ENCODE measurements around the gene PURB. TPM values are rescaled to one million over a fixed set of nuclear protein-coding genes. Genes with fewer than 3 reads are reported as not detected.

The PURB gene
- total RNA-seq, 3 donors from 2014 or later (not counting 1 experiment from before 2014, with no cell fraction given) = 28.5 to 36.0 (median 33.7) TPM

DNA sequence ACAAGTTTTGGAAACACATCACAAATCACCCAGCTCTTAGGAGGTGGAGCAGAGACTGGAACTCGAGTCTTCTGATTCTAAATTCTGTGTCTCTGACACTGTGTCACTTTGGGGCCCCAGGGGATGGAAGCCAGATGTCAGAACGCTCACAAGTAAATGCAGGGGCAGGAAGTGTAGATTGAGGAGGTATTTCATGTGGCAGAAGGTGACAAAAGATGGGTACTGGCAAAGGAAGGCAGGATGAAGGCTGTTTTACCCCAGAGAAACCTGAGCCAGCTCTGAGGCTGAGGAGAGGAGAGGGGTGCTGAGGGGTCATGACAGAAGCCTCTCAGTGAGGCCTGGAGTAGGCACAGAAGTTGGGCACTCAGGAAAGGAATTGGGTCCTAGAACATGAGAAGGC, 6.0 kb upstream of the PURB start:
- intact Hi-C loops (cut with micrococcal nuclease) = no loop called here
- Histone ChIP-seq H3K4me3 (ENCODE audit: low read length) (no peak overlapping the region), H3K4me1 (ENCODE audit: control insufficient read depth, insufficient read depth, low read length) (peaks cover 26% of the 10 kb centered on the region), H3K36me3 (ENCODE audit: control insufficient read depth, insufficient read depth, low read length) (no peaks in the 10 kb centered on the region), H3K27ac (ENCODE audit: low read length) (peak overlapping the region; percentile 70), H3K9me3 (ENCODE audit: control insufficient read depth, insufficient read depth, low read length) (no peaks in the 10 kb centered on the region), H3K27me3 (ENCODE audit: control insufficient read depth, insufficient read depth, low read length) (no peaks in the 10 kb centered on the region)
- H3K27me3 Mint-ChIP-seq (ENCODE audit: low read depth in 2 of 2) = no peaks in the 10 kb centered on the region
- H3K9me3 Mint-ChIP-seq = no peaks in the 10 kb centered on the region
- peak in 1 of 2 donors; percentile 77 for DNase-seq
- no peaks in the 10 kb centered on the region for H3K36me3 Mint-ChIP-seq
- 20% methylated on average over 2 of the region's 2 CpGs for WGBS (ENCODE audit: insufficient coverage)
- peak overlapping the region; percentile 49 for H3K4me3 Mint-ChIP-seq
- H3K4me1 Mint-ChIP-seq = peaks cover 12 to 18% of the 10 kb centered on the region in 2 donors
- TF ChIP-seq, protein P1, sequence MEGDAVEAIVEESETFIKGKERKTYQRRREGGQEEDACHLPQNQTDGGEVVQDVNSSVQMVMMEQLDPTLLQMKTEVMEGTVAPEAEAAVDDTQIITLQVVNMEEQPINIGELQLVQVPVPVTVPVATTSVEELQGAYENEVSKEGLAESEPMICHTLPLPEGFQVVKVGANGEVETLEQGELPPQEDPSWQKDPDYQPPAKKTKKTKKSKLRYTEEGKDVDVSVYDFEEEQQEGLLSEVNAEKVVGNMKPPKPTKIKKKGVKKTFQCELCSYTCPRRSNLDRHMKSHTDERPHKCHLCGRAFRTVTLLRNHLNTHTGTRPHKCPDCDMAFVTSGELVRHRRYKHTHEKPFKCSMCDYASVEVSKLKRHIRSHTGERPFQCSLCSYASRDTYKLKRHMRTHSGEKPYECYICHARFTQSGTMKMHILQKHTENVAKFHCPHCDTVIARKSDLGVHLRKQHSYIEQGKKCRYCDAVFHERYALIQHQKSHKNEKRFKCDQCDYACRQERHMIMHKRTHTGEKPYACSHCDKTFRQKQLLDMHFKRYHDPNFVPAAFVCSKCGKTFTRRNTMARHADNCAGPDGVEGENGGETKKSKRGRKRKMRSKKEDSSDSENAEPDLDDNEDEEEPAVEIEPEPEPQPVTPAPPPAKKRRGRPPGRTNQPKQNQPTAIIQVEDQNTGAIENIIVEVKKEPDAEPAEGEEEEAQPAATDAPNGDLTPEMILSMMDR (IDR thresholded peaks at IDR 0.05) = no peak
- H3K27ac Mint-ChIP-seq = peak overlapping the region; percentile 81 to 95
- peak; percentile 67 to 80 (median 73) for ATAC-seq

DNA sequence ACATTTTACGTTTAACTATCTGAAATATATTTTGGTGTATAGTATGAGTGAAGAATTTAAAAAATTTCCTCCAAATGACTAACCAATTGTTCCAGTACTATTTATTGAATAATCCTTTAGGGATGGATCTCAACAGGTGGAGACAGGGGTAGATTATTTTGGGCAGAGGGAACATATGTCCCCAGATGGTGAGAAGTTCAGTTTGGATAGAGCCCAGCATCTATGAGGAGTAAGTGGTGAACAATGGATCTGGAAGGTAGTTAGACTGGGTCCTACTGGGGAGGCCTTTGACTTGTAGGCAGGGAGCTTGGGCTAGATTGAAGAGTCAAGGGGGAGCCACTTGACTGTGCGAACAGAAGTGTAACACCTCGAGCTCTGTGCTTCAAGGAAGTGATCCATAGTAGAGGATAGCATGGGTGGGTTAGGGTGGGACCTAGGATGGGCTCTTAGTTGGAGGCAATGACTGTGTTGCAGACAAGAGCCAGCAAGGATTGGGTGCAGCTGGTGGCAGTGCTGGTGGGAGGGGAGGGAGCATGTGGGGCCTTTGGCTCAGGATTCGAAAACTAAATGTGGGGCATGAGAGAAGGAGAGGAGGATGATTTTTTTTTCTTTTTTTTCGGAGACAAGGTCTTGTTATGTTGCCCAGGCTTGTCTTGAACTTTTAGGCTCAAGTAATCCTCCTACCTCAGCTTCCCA, 3.9 kb upstream of the PURB start:
- Histone ChIP-seq H3K9me3 (ENCODE audit: control insufficient read depth, insufficient read depth, low read length) (peaks cover 2% of the 10 kb centered on the region), H3K4me1 (ENCODE audit: control insufficient read depth, insufficient read depth, low read length) (peaks cover 36% of the 10 kb centered on the region), H3K4me3 (ENCODE audit: low read length) (no peak overlapping the region), H3K27me3 (ENCODE audit: control insufficient read depth, insufficient read depth, low read length) (no peaks in the 10 kb centered on the region), H3K27ac (ENCODE audit: low read length) (no peak overlapping the region), H3K36me3 (ENCODE audit: control insufficient read depth, insufficient read depth, low read length) (no peaks in the 10 kb centered on the region)
- DNase-seq = no peak
- whole genome bisulfite sequencing (ENCODE audit: insufficient coverage) = 94% methylated on average over 3 of the region's 5 CpGs
- H3K27me3 Mint-ChIP-seq (ENCODE audit: low read depth in 2 of 2) = no peaks in the 10 kb centered on the region
- H3K4me3 Mint-ChIP-seq = no peak overlapping the region
- intact Hi-C loops (cut with micrococcal nuclease) = loop anchor here (10.0 kb wide), 1 partner anchor 1304 kb away; the partner anchor contains the start of gene STK17A
- no peaks in the 10 kb centered on the region for H3K36me3 Mint-ChIP-seq
- TF ChIP-seq, protein P1 (IDR thresholded peaks at IDR 0.05) = no peak
- H3K4me1 Mint-ChIP-seq = peaks cover 23 to 33% of the 10 kb centered on the region in 2 donors
- peak overlapping the region; percentile 100 for H3K27ac Mint-ChIP-seq
- no peak for ATAC-seq
- peaks cover 0 to 3% of the 10 kb centered on the region in 2 donors for H3K9me3 Mint-ChIP-seq

DNA sequence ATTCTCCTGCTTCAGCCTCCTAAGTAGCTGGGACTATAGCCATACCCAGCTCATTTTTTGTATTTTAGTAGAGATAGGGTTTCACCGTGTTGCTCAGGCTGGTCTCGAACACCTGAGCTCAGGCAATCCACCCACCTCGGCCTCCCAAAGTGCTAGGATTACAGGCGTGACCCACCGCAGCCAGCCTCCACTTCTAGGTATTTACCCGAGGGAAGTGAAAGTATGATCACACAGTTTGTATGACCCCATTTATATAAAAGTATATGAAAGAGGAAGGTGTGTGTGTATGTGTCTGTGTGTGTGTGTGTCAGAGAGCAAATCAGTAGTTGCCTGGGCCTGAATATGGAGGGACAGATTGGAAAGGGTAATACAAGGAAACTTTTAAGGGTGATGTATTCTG, 2.0 kb upstream of the PURB start:
- Histone ChIP-seq H3K27ac (ENCODE audit: low read length) (peak overlapping the region; percentile 94), H3K36me3 (ENCODE audit: control insufficient read depth, insufficient read depth, low read length) (peaks cover 10% of the 10 kb centered on the region), H3K27me3 (ENCODE audit: control insufficient read depth, insufficient read depth, low read length) (no peaks in the 10 kb centered on the region), H3K9me3 (ENCODE audit: control insufficient read depth, insufficient read depth, low read length) (peaks cover 10% of the 10 kb centered on the region), H3K4me3 (ENCODE audit: low read length) (no peak overlapping the region), H3K4me1 (ENCODE audit: control insufficient read depth, insufficient read depth, low read length) (peaks cover 43% of the 10 kb centered on the region)
- WGBS (ENCODE audit: insufficient coverage) = 74% methylated on average over 5 of the region's 6 CpGs
- no peak overlapping the region for H3K4me3 Mint-ChIP-seq
- H3K27me3 Mint-ChIP-seq (ENCODE audit: low read depth in 2 of 2) = no peaks in the 10 kb centered on the region
- DNase-seq (peak in 1 of 2 donors; percentile 26), ATAC-seq (no peak)
- no peaks in the 10 kb centered on the region for H3K36me3 Mint-ChIP-seq
- intact Hi-C loops (cut with micrococcal nuclease) = loop anchor here (10.0 kb wide), 1 partner anchor 1302 kb away; the partner anchor contains the start of gene STK17A
- TF ChIP-seq, protein P1 (IDR thresholded peaks at IDR 0.05) = no peak
- peaks cover 33 to 41% of the 10 kb centered on the region in 2 donors for H3K4me1 Mint-ChIP-seq
- peak overlapping the region; percentile 100 for H3K27ac Mint-ChIP-seq
- H3K9me3 Mint-ChIP-seq = peaks cover 0 to 3% of the 10 kb centered on the region in 2 donors

Data from natural killer cell (primary cell).